ENCODE measurements around the gene RAMP3. TPM values are rescaled to one million over a fixed set of nuclear protein-coding genes. Genes with fewer than 3 reads are reported as not detected.

The RAMP3 gene
- polyA plus RNA-seq, 1 donor: 8.2 TPM

GRCh38 chr7:45178241-45179225 lies 20.9 kb downstream of the RAMP3 start:
- no peak for DNase-seq

- no peak for DNase-seq
Measured at GRCh38 chr7:45179666-45180065, 22.1 kb downstream of the RAMP3 start.

- DNase-seq: no peak
Measured at GRCh38 chr7:45180084-45180986, 22.7 kb downstream of the RAMP3 start.

GRCh38 chr7:45181286-45181960 lies 23.8 kb downstream of the RAMP3 start:
- DNase-seq: no peak

GRCh38 chr7:45181991-45182855 lies 24.6 kb downstream of the RAMP3 start:
- DNase-seq: no peak

- DNase-seq: no peak
Measured at GRCh38 chr7:45182856-45183710, 25.5 kb downstream of the RAMP3 start.

- DNase-seq: no peak
Measured at GRCh38 chr7:45183711-45184210, 26.2 kb downstream of the RAMP3 start.

GRCh38 chr7:45184326-45185027 lies 26.9 kb downstream of the RAMP3 start:
- DNase-seq: no peak

- no peak for DNase-seq
Measured at GRCh38 chr7:45185028-45185863, 27.7 kb downstream of the RAMP3 start.

- DNase-seq: no peak
Measured at GRCh38 chr7:45185864-45186250, 28.3 kb downstream of the RAMP3 start.

- DNase-seq: no peak
Measured at GRCh38 chr7:45186261-45186813, 28.7 kb downstream of the RAMP3 start.

- DNase-seq: no peak
Measured at GRCh38 chr7:45187089-45187945, 29.7 kb downstream of the RAMP3 start.

GRCh38 chr7:45187946-45188411 lies 30.4 kb downstream of the RAMP3 start:
- no peak for DNase-seq

GRCh38 chr7:45188736-45189135 lies 31.1 kb downstream of the RAMP3 start:
- no peak for DNase-seq

- DNase-seq: no peak
Measured at GRCh38 chr7:45189151-45189970, 31.8 kb downstream of the RAMP3 start.
